ENCODE results near the gene PROK1. TPM values are rescaled to one million over a fixed set of nuclear protein-coding genes. Genes with fewer than 3 reads are reported as not detected.
"Not testable (repeated sequence)": the region's sequence is repeated elsewhere in the genome, so short reads cannot be mapped to it uniquely, and the experiment has no call there.

Gene PROK1, protein sequence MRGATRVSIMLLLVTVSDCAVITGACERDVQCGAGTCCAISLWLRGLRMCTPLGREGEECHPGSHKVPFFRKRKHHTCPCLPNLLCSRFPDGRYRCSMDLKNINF
- total RNA-seq: not detected

DNA sequence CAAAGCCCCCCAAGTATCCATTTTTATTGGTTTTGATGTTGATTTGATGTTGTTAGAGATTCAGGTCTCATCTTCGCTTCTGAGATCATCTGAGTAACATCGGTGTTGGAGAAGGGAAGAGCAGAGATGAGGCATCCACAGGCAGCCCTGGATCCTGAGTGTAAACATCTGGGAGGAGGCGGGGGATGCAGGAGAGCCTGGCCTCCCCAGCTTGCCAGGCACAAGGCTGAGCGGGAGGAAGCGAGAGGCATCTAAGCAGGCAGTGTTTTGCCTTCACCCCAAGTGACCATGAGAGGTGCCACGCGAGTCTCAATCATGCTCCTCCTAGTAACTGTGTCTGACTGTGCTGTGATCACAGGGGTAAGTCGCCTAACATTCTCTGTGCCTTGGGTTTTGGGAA, at the start of gene PROK1:
TSS of gene PROK1 (plus strand) at position 221 of the 400 bp plus-strand sequence. CDS start at position 289, 68 bp downstream.
- no peaks in the 10 kb centered on the region for H3K36me3 Mint-ChIP-seq
- no peaks in the 10 kb centered on the region for H3K9me3 Mint-ChIP-seq
- no peak within 1 kb of the TSS for H3K27ac Mint-ChIP-seq
- DNase-seq: no peak
- no peaks in the 10 kb centered on the region for H3K27me3 Mint-ChIP-seq
- H3K4me1 Mint-ChIP-seq: no peaks in the 10 kb centered on the region
- H3K4me3 Mint-ChIP-seq: no peak within 1 kb of the TSS

DNA sequence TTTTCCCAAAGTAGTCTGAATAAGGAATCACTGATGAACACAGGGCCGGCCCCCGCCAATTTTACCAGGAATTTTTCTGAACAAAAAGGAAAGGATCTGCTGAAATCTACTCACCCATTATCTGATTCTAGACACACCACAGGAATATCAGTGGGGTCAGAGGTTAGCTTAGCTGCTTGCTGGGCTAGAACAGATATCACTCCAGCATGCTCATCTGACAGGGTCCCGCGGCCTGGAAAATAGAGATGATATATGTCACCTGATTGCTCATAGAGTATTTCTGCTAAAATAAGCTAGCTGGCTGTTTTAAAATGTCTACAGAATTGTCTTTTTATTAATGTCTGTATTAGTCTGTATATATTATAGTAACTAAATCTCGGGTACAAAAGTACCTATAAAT, 47.1 kb upstream of the PROK1 start:
- DNase-seq: no peak
- Mint-ChIP-seq H3K4me1 (peaks cover 5% of the 10 kb centered on the region), H3K27ac (no peak overlapping the region), H3K9me3 (no peaks in the 10 kb centered on the region), H3K27me3 (no peaks in the 10 kb centered on the region), H3K36me3 (peaks cover 8% of the 10 kb centered on the region), H3K4me3 (no peak overlapping the region)

DNA sequence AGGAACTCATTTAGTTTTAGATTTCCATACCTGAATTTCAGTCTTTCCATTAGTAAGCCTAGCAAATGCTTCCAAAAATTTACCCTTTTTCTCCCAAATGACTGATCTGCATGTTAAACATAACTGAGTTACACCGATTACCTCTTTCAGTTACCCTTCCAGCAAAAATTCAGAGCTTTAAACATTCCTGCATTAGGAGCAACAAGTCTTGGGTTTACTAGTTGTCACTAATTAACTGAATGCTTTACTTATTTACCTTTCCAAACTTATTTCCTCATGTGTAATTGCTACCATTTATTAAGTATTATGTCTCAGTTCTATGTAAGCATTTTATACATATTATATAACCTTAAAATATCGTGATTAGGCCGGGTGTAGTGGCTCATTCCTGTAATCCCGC, 46.5 kb upstream of the PROK1 start:
- peaks cover 7% of the 10 kb centered on the region for H3K4me1 Mint-ChIP-seq
- DNase-seq: no peak
- no peaks in the 10 kb centered on the region for H3K9me3 Mint-ChIP-seq
- H3K27ac Mint-ChIP-seq: no peak overlapping the region
- no peaks in the 10 kb centered on the region for H3K27me3 Mint-ChIP-seq
- no peak overlapping the region for H3K4me3 Mint-ChIP-seq
- H3K36me3 Mint-ChIP-seq: peaks cover 8% of the 10 kb centered on the region

DNA sequence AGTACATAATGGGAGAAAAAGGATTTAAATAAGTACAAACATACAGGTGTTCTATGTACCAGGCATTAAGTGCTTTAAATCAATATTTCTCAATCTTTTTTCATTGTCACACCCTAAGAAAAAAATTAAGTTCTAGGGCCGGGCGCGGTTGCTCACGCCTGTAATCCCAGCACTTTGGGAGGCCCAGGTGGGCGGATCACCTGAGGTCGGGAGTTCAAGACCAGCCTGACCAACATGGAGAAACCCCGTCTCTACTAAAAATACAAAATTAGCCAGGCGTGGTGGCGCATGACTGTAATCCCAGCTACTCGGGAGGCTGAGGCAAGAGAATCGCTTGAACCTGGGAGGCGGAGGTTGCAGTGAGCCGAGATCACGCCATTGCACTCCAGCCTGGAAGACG, 44.5 kb upstream of the PROK1 start:
- H3K4me1 Mint-ChIP-seq, H3K27me3 Mint-ChIP-seq: not testable (repeated sequence)

DNA sequence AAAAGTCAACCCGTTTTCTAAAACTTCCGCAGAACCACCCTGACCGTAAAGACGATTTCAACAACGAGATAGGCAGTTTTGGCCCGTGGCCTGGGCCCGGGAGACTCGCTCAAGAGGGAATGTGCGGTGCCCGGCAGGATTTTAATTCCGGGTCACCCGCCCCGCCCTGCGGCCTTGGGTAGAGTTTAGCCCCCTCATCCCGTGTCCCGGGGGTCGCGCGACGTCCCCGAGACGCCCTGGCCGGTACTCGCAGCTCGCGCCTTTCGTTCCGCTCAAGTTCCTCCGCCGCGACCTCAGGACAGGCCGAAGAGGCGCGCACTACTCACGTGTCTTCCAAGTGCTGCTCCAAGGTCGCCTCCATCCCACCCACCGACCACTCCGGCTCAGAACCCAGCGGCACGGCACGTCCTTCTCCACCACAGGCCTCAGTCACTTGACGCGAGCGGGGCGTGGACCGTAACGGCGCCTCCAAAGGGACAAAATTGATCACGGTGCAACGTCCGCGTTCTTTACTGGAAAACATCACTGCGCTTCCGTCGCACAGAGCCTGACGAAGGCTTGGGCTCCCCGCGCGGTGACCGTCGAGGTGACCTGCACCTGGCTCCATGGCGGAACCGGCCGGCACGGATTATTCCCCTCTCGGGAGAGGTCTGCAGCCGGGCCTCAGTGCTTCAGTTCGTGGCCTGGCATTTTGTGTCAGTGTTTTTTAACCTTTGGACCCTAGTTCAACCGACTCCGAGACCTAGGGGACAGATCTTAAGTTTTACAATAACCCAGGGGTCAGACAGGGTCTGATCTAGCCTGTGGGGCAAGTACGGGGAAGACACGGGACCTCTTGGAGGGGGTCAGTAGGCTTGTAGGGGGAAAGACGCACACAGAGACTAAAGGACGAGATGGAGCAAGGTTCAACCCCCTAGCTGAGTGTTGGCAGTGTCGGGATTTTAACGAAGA, 43.4 kb upstream of the PROK1 start, which contains the start of gene LAMTOR5:
TSS of gene LAMTOR5 (minus strand) at position 435 of the 951 bp plus-strand sequence. CDS start at position 361, 74 bp downstream.
- no peaks in the 10 kb centered on the region for H3K27me3 Mint-ChIP-seq
- peaks cover 8% of the 10 kb centered on the region for H3K4me1 Mint-ChIP-seq
- H3K36me3 Mint-ChIP-seq: peaks cover 8% of the 10 kb centered on the region
- peak within 1 kb of the TSS; percentile 100 for H3K27ac Mint-ChIP-seq
- H3K4me3 Mint-ChIP-seq: peak within 1 kb of the TSS; percentile 100
- DNase-seq: peak; percentile 91
- no peaks in the 10 kb centered on the region for H3K9me3 Mint-ChIP-seq

More for the DNA sequence above, 44.5 kb upstream of the PROK1 start:
- H3K9me3 Mint-ChIP-seq, DNase-seq, H3K36me3 Mint-ChIP-seq: not testable (repeated sequence)
- Mint-ChIP-seq H3K4me3 (peak overlapping the region; percentile 100), H3K27ac (peak overlapping the region; percentile 100)

DNA sequence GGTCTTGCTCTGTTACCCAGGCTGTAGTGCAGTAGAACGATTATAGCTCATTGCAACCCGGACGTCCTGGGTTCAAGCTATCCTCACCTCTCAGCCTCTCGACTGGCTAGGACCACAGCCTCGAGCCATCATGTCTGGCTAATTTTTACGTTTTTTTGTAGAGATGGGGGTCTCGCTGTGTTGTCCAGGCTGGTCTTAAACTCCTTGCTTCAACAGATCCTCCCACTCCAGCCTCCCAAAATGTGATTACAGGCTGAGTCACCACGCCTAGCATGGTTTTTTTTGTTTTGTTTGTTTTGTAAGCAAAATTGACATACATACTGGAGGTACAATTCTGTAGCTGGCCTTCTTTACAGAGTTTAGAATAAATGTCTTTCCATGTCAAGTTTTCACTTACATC, 42.5 kb upstream of the PROK1 start:
- Mint-ChIP-seq H3K9me3 (no peaks in the 10 kb centered on the region), H3K36me3 (peaks cover 8% of the 10 kb centered on the region), H3K4me1 (peaks cover 9% of the 10 kb centered on the region), H3K4me3 (peak overlapping the region; percentile 100), H3K27me3 (no peaks in the 10 kb centered on the region), H3K27ac (no peak overlapping the region)
- no peak for DNase-seq

DNA sequence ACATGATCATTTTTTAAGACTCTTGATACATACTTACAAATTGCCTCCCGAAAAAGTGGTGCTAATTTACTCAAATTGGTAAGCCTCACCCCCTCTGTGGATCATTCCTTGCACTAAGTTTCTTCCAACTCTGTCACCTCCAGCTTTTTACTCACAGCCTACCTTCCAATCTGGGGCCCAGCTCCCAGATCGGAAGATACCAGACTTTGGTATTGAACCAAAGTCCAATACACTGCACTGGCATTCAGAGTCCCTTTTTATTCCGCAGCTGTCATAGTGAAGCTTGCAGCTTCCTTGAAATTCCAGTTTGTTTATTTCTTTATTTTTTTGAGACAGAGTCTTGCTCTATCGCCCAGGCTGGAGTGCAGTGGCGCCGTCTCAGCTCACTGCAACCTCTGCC, 41.6 kb upstream of the PROK1 start:
- Mint-ChIP-seq H3K36me3 (peaks cover 6% of the 10 kb centered on the region), H3K27ac (no peak overlapping the region), H3K9me3 (no peaks in the 10 kb centered on the region), H3K27me3 (no peaks in the 10 kb centered on the region), H3K4me1 (peaks cover 9% of the 10 kb centered on the region), H3K4me3 (peak overlapping the region; percentile 8)
- no peak for DNase-seq

DNA sequence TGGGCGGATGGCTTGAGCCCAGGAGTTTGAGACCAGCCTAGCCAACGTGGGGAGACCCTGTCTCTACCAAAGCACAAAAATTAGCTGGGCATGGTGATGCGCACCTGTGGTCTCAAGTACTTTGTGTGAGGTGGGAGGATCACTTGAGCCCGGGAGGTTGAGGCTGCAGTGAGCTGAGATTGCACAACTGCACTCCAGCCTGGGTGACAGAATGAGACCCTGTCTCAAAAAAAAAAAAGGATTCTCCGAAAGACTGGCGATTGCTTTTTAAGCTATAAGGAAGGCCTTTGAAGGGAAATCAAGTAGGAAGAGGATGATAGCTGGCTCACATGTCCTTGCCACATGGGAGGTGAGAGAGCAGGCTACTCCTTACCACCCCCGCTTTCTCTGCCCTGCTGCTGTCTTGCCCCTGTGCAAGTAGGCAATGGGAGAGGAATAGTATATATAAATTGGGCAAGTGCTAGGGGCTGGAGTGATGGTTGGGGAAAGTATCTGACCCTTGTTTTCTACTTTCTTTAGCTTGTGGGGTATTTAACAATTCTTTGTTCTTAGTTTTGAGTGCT, 39.7 kb upstream of the PROK1 start:
- DNase-seq: no peak
- no peaks in the 10 kb centered on the region for H3K9me3 Mint-ChIP-seq
- peaks cover 2% of the 10 kb centered on the region for H3K36me3 Mint-ChIP-seq
- H3K4me3 Mint-ChIP-seq: no peak overlapping the region
- H3K4me1 Mint-ChIP-seq: peaks cover 7% of the 10 kb centered on the region
- no peak overlapping the region for H3K27ac Mint-ChIP-seq
- H3K27me3 Mint-ChIP-seq: no peaks in the 10 kb centered on the region

DNA sequence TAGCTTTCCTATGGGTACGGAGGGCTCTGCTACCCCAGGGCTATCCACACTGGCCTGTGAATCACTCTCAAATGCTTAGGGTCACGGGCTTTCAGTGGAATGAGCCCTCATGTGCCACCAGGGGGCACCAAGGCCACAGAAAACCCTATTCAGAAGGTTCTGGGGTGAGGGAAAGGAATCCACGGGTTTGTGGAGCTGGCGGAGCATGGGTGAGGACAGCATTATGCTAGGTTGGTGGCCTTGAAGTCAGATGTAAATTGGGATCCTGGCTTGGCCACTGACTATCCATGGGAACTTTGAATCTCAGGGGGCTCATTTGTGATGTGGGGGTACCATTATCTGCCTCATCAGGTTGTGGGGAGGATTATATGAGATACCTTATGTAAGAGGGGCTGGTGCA, 38.4 kb upstream of the PROK1 start:
- Mint-ChIP-seq H3K9me3 (no peaks in the 10 kb centered on the region), H3K36me3 (no peaks in the 10 kb centered on the region), H3K27ac (no peak overlapping the region)

DNA sequence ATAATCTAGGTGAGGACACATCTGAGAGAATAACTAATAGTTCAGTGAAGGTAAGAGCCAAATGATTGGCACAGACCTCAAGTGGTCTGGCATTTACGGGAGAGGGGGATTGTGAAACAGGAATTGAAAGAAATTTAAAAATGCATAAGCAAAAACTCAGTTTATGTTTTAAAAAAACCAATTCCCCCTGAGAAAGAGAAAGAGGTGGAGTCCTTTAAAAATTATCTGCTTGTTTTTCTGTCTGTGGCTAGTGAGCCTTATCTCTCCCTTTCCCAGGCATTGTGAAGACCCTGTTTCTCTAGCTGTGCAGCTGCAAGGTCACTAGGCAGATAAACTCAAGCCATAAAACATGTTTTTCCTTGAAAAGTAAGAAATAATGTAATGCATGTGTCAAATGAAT, 37.9 kb upstream of the PROK1 start:
- H3K27me3 Mint-ChIP-seq: not testable (repeated sequence)

More for the DNA sequence above, 38.4 kb upstream of the PROK1 start:
- Mint-ChIP-seq H3K4me1 (peaks cover 7% of the 10 kb centered on the region), H3K4me3 (no peak overlapping the region), H3K27me3 (no peaks in the 10 kb centered on the region)
- peak; percentile 58 for DNase-seq

DNA sequence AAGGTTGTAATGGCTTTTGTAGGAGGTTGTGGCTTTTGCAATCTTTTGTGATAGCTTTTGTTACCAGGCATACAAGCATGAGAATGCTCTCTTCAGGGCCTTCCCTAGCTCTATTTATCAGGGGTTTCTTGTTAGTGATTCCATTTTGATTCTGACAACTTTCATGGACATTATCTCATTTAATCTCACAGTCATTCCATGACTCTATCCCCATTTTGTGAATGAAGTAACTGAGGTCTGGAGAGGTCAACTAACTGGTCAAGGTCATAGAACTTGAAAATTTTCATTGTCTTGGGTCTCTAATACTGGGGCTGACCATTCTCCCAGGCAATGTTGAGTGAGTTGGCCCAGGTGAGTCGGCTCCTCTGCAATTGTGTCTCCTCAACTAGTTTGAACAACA, 32.2 kb upstream of the PROK1 start:
- Mint-ChIP-seq H3K4me3 (no peak overlapping the region), H3K36me3 (no peaks in the 10 kb centered on the region), H3K27me3 (no peaks in the 10 kb centered on the region), H3K27ac (no peak overlapping the region), H3K9me3 (no peaks in the 10 kb centered on the region), H3K4me1 (no peaks in the 10 kb centered on the region)
- DNase-seq: no peak

More for the DNA sequence above, 37.9 kb upstream of the PROK1 start:
- not testable (repeated sequence) for H3K36me3 Mint-ChIP-seq, H3K9me3 Mint-ChIP-seq, H3K4me1 Mint-ChIP-seq, H3K27ac Mint-ChIP-seq, H3K4me3 Mint-ChIP-seq, DNase-seq

DNA sequence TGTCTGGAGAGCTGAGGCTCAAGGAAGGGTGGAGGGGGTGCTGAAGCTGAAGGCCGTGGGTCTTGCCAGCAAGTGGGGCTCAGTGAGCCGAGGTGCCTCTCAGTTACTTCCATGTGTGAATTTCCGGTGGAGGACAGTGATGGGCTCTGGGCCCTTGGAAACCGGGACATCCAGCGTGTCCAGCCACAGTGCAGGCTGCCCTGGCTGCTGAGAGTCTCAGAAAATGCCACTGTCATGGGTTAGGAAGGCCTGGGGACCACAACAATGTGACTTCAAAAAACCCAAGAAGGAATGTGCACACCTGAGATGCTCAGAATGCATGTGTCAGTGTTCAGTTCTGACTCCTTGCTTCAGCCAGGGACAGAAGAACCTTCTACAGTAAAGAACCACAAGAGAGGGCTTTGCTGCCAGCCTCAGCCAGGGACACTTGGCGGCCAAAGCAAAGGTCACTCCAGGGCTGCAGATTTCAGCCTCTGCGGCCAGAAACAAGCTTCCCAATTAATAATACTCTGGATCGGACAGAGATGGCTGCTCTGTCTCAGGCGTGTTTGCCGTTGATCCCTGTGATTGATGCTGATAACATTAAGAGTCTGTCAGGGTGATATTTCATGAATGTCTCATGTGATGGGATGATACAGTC, 30.8 kb upstream of the PROK1 start:
- Mint-ChIP-seq H3K9me3 (no peaks in the 10 kb centered on the region), H3K27ac (no peak overlapping the region)

DNA sequence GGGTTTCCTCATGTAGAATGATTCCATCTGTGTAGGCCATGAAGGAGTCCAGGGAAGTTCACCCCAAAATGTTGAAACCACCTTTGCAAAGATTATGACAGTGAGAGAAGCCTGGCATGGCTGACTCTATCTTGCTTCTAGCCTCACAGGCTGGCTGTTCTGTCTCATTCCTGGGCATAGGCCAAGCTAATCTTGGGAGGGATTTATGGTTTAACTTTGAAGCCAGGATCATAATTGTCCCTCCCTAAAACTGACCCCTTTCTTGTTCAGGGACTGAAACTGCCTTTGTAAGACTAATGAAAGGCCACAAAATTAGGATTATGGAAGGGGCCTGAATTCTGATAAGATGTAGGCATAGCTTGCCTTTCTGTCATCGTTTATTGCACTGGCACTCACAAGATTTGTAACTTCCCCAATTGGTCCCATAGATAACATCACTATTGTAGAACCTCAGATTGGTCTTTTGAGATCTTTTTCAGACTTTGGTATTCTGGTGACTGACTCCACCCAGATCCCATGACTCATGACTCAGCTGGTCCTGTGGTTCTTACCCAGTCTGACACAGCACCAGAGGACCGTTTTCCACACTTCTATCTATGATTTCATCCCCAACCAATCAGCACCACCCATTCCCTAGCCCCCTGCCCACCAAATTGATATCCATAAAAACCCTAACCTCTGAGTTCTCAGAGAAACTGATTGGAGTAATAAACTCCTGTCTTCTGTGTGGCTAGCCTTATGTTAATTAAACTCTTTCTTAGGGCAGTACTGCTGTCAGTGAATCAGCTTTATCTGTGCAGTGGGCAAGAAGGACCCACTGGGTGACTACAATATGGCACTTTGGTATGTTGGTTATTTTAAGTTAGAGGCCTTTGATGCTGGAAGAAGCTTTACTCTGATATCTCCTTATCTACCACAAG, 29.8 kb upstream of the PROK1 start:
- Mint-ChIP-seq H3K4me3 (no peak overlapping the region), H3K9me3 (no peaks in the 10 kb centered on the region), H3K27me3 (no peaks in the 10 kb centered on the region), H3K4me1 (no peaks in the 10 kb centered on the region), H3K27ac (no peak overlapping the region), H3K36me3 (no peaks in the 10 kb centered on the region)
- no peak for DNase-seq

More for the DNA sequence above, 30.8 kb upstream of the PROK1 start:
- Mint-ChIP-seq H3K4me1 (no peaks in the 10 kb centered on the region), H3K4me3 (no peak overlapping the region), H3K36me3 (no peaks in the 10 kb centered on the region), H3K27me3 (no peaks in the 10 kb centered on the region)
- DNase-seq: no peak
